HCT116 (cell line): ENCODE measurements around the gene CCDC174. TPM values are rescaled to one million over a fixed set of nuclear protein-coding genes. Genes with fewer than 3 reads are reported as not detected.
"Not testable (repeated sequence)": the region's sequence is repeated elsewhere in the genome, so short reads cannot be mapped to it uniquely, and the experiment has no call there.

ENCODE experiments used
- ATAC-seq: fragments of 200-7000 bp; cut with Tn5 transposase; 2 replicates; pipeline ENCODE4 v1.9.1; 2020; ENCODE audit warnings: mild to moderate bottlenecking, moderate library complexity
- BruUV-seq: library from RNA; stranded (reverse); fragments of 400-500 nt; replicated peaks from 2 replicates; lab custom pipeline; 2021; lab: Mats Ljungman, UMichigan
- CTCF ChIA-PET: fragments of 300-600 bp; sonication (Branson Sonifier 250); formaldehyde crosslinking; loops from one replicate; lab custom pipeline; 2021; ENCODE audit warnings: antibody characterized with exemption; lab: Charles Lee
- POLR2A ChIA-PET: fragments of 300-600, 350-600 bp; sonication (Branson Sonifier 250); formaldehyde crosslinking; loops from one replicate; lab custom pipeline; 2021; ENCODE audit warnings: antibody characterized with exemption; lab: Charles Lee
- RAD21 ChIA-PET, 2 experiments: fragments of 300-600 bp; sonication (Branson Sonifier 250); formaldehyde crosslinking; loops; one replicate each; lab custom pipeline; 2023; ENCODE audit warnings: low total read pairs in 2 of 2; ENCODE audit not compliant: uncharacterized antibody in 2 of 2, unreplicated experiment in 2 of 2, low non-redundant PET in 1 of 2; lab: Charles Lee
- DNase-seq: peaks from one replicate; pipeline ENCODE4 v3.0.0-alpha.2; 2010; ENCODE audit warnings: low read depth, low spot score
- H2AFZ ChIP-seq: fragments of 200-600 bp; shearing (Covaris generic), sonication (generic); 2 replicates; pipeline ENCODE4 v1.6.1; 2017; ENCODE audit warnings: low read depth, mixed run types, mixed read lengths, antibody characterized with exemption, low read length; ENCODE audit not compliant: poor library complexity, severe bottlenecking
- H3K27ac ChIP-seq: 2 replicates; pipeline ENCODE4 v1.5.1; 2012; ENCODE audit warnings: low read depth, low read length
- H3K27me3 ChIP-seq: fragments of 200-600 bp; sonication (generic); 2 replicates; pipeline ENCODE4 v1.6.1; 2016; ENCODE audit warnings: mixed run types, low read length, mixed read lengths; ENCODE audit not compliant: insufficient read depth
- H3K36me3 ChIP-seq, 2 experiments: fragments of 200-500 bp in 1 of 2; fragments of 200-600 bp in 1 of 2; sonication (Bioruptor generic) in 1 of 2; sonication (generic) in 1 of 2; 2 replicates each; pipeline versions ENCODE4 v1.5.1 to v1.6.1; 2014 to 2016; ENCODE audit warnings: low read length in 2 of 2, inconsistent platforms in 1 of 2, mixed read lengths in 1 of 2, mixed run types in 1 of 2; ENCODE audit not compliant: insufficient read depth in 2 of 2, control insufficient read depth in 1 of 2
- H3K4me1 ChIP-seq, 2 experiments: fragments of 200-600 bp in 1 of 2; sonication (generic) in 1 of 2; 2 replicates each; pipeline versions ENCODE4 v1.5.1 to v1.6.1; 2012 to 2017; ENCODE audit warnings: low read length in 2 of 2, inconsistent platforms in 1 of 2, mild to moderate bottlenecking in 1 of 2, mixed read lengths in 1 of 2, mixed run types in 1 of 2, moderate library complexity in 1 of 2; ENCODE audit not compliant: insufficient read depth in 2 of 2, control insufficient read depth in 1 of 2
- H3K4me2 ChIP-seq: fragments of 200-600 bp; sonication (generic); 2 replicates; pipeline ENCODE4 v1.6.1; 2017; ENCODE audit warnings: mixed run types, low read length, mixed read lengths
- H3K4me3 ChIP-seq, 2 experiments: fragments of 200-600 bp in 1 of 2; sonication (generic) in 1 of 2; replicated peaks in 1 of 2; 2 replicates each; pipeline ENCODE4 v1.5.1; 2011 to 2016; ENCODE audit warnings: low read length in 2 of 2, control low read depth in 1 of 2, low read depth in 1 of 2, mild to moderate bottlenecking in 1 of 2, mixed read lengths in 1 of 2, mixed run types in 1 of 2
- H3K79me2 ChIP-seq: fragments of 200-600 bp; sonication (generic); 2 replicates; pipeline ENCODE4 v1.6.1; 2017; ENCODE audit warnings: mild to moderate bottlenecking, mixed run types, low read length, moderate library complexity, mixed read lengths; ENCODE audit not compliant: insufficient read depth
- H3K9ac ChIP-seq: fragments of 200-600 bp; sonication (generic); 2 replicates; pipeline ENCODE4 v1.6.1; 2016; ENCODE audit warnings: low read length, mixed read lengths
- H3K9me2 ChIP-seq: fragments of 200-600 bp; sonication (generic), shearing (Covaris generic); 2 replicates; pipeline ENCODE4 v1.6.1; 2017; ENCODE audit warnings: mixed run types, mild to moderate bottlenecking, moderate library complexity; ENCODE audit not compliant: insufficient read depth
- H3K9me3 ChIP-seq, 2 experiments: fragments of 200-500 bp in 1 of 2; fragments of 200-600 bp in 1 of 2; sonication (Bioruptor generic) in 1 of 2; sonication (generic) in 1 of 2; 2 replicates each; pipeline ENCODE4 v1.6.1; 2014 to 2017; ENCODE audit warnings: low read length in 2 of 2, mixed read lengths in 2 of 2, inconsistent platforms in 1 of 2, low read depth in 1 of 2, mild to moderate bottlenecking in 1 of 2, mixed run types in 1 of 2, moderate library complexity in 1 of 2; ENCODE audit not compliant: control insufficient read depth in 1 of 2, insufficient read depth in 1 of 2
- H4K20me1 ChIP-seq: fragments of 200-600 bp; sonication (generic), shearing (Covaris generic); 2 replicates; pipeline ENCODE4 v1.6.1; 2017; ENCODE audit warnings: mixed run types, mild to moderate bottlenecking, moderate library complexity; ENCODE audit not compliant: insufficient read depth
- ELF1 ChIP-seq: IDR thresholded peaks from 2 replicates; pipeline ENCODE4 v1.6.1; 2012; ENCODE audit warnings: low read depth, borderline replicate concordance
- EZH2phosphoT487 ChIP-seq: fragments of 200-600 bp; IDR thresholded peaks from 2 replicates; pipeline ENCODE4 v1.6.1; 2018; ENCODE audit warnings: antibody characterized with exemption, borderline replicate concordance
- RAD21 ChIP-seq: IDR thresholded peaks from 2 replicates; pipeline ENCODE4 v1.6.1; 2012; ENCODE audit warnings: low read depth, mild to moderate bottlenecking
- SP1 ChIP-seq: IDR thresholded peaks from 2 replicates; pipeline ENCODE4 v1.6.1; 2012; ENCODE audit warnings: low read depth
- intact Hi-C: fragments of 100-400 bp; cut with micrococcal nuclease; formaldehyde crosslinking; loops from 2 replicates; pipeline ENCODE4 v1.10.0; 2022
- total RNA-seq: library from RNA; stranded (reverse); gene quantifications from one replicate; pipeline ENCODE4 v1.2.1, GENCODE V29; 2021; ENCODE audit not compliant: unreplicated experiment

CCDC174 gene
- total RNA-seq, 1 experiment from 2014 or later, result 15.6 TPM

GRCh38 chr3:14609058-14609457 is 42.5 kb upstream of the CCDC174 start:
- POLR2A ChIA-PET, ATAC-seq: not testable (repeated sequence)

GRCh38 chr3:14609506-14609905 is 42.1 kb upstream of the CCDC174 start:
- BruUV-seq, result no TSS peak
- intact Hi-C loops, result no loop called here
- H2AFZ ChIP-seq, result no peak overlapping the region
- RAD21 ChIA-PET, result no interaction called here
- no peaks in the 10 kb centered on the region for H3K36me3 ChIP-seq
- POLR2A ChIA-PET, result no interaction called here
- ATAC-seq (no peak), DNase-seq (no peak)
- peaks cover 0 to 21% of the 10 kb centered on the region in 2 experiments; a peak in 2 of 4 replicates for H3K4me1 ChIP-seq
- H3K9me3 ChIP-seq, result no peaks in the 10 kb centered on the region
- H3K9ac ChIP-seq, result no peak overlapping the region
- H3K4me3 ChIP-seq, result no peak overlapping the region
- H3K79me2 ChIP-seq, result no peaks in the 10 kb centered on the region
- peaks cover 10% of the 10 kb centered on the region; the same call in 1 of the 2 replicates for H3K27me3 ChIP-seq
- no peaks in the 10 kb centered on the region for H3K9me2 ChIP-seq
- H3K4me2 ChIP-seq, result no peak overlapping the region
- CTCF ChIA-PET, result no interaction called here
- H3K27ac ChIP-seq, result no peak overlapping the region
- no peaks in the 10 kb centered on the region for H4K20me1 ChIP-seq
- TF ChIP-seq ELF1 (no peak), EZH2phosphoT487 (no peak), SP1 (no peak), RAD21 (no peak)
- TF ChIP-seq, all 23 proteins: peak for 0

More at GRCh38 chr3:14609058-14609457, 42.5 kb upstream of the CCDC174 start:
- H3K9ac ChIP-seq, DNase-seq, BruUV-seq, intact Hi-C loops, H3K9me3 ChIP-seq, RAD21 ChIA-PET, H3K79me2 ChIP-seq, H3K9me2 ChIP-seq, H3K27me3 ChIP-seq, H3K4me3 ChIP-seq, H3K27ac ChIP-seq, H3K36me3 ChIP-seq, H4K20me1 ChIP-seq, H3K4me2 ChIP-seq, CTCF ChIA-PET, H2AFZ ChIP-seq: not testable (repeated sequence)
- H3K4me1 ChIP-seq, result peaks cover 0 to 21% of the 10 kb centered on the region in 2 experiments; a peak in 2 of 4 replicates
